Natural killer cell (primary cell): ENCODE data around the gene TMEM161A. TPM values are rescaled to one million over a fixed set of nuclear protein-coding genes. Genes with fewer than 3 reads are reported as not detected.

ENCODE experiments used
- ATAC-seq, 3 donors: fragments of 150-1000 bp in 2 of 3; fragments of 200-7000 bp in 1 of 3; cut with Tn5 transposase; 1 replicate in 1 of 3; 2 replicates in 2 of 3; pipeline ENCODE4 v1.10.0; 2021; ENCODE audit warnings: mild to moderate bottlenecking in 2 of 3, moderate library complexity in 2 of 3
- DNase-seq, 2 donors: peaks; one replicate each; pipeline versions ENCODE4 v3.0.0 to v3.0.0-alpha.2; 2013 to 2021; ENCODE audit warnings: mixed read lengths in 1 of 2
- H3K27ac ChIP-seq: one replicate; pipeline ENCODE4 v1.5.1; 2013; ENCODE audit warnings: mild to moderate bottlenecking, low read length
- H3K27me3 ChIP-seq: one replicate; pipeline ENCODE4 v1.6.1; 2013; ENCODE audit warnings: low read length; ENCODE audit not compliant: control insufficient read depth, insufficient read depth
- H3K36me3 ChIP-seq: one replicate; pipeline ENCODE4 v1.6.1; 2013; ENCODE audit warnings: low read length; ENCODE audit not compliant: control insufficient read depth, insufficient read depth
- H3K4me1 ChIP-seq: one replicate; pipeline ENCODE4 v1.6.1; 2013; ENCODE audit warnings: low read length; ENCODE audit not compliant: control insufficient read depth, insufficient read depth
- H3K4me3 ChIP-seq: one replicate; pipeline ENCODE4 v1.5.1; 2013; ENCODE audit warnings: low read length
- H3K9me3 ChIP-seq: one replicate; pipeline ENCODE4 v1.6.1; 2013; ENCODE audit warnings: low read length; ENCODE audit not compliant: control insufficient read depth, insufficient read depth
- H3K27ac Mint-ChIP-seq, 2 donors: one replicate each; pipeline ENCODE4 v1.8.0; 2022; ENCODE audit warnings: mild to moderate bottlenecking in 2 of 2, mixed read lengths in 2 of 2, moderate library complexity in 1 of 2
- H3K27me3 Mint-ChIP-seq, 2 donors: one replicate each; pipeline ENCODE4 v1.8.0; 2022; ENCODE audit warnings: low read depth in 2 of 2, mixed read lengths in 2 of 2
- H3K36me3 Mint-ChIP-seq: one replicate; pipeline ENCODE4 v1.8.0; 2022; ENCODE audit warnings: mixed read lengths
- H3K4me1 Mint-ChIP-seq, 2 donors: one replicate each; pipeline ENCODE4 v1.8.0; 2022; ENCODE audit warnings: mixed read lengths in 2 of 2
- H3K4me3 Mint-ChIP-seq: one replicate; pipeline ENCODE4 v1.8.0; 2022; ENCODE audit warnings: mild to moderate bottlenecking, moderate library complexity, mixed read lengths
- H3K9me3 Mint-ChIP-seq, 2 donors: one replicate each; pipeline ENCODE4 v1.8.0; 2022; ENCODE audit warnings: mixed read lengths in 2 of 2
- WGBS: methylation state at CpG from one replicate; pipeline ENCODE4 v1.1.7; 2013; ENCODE audit warnings: missing lambda C conversion rate; ENCODE audit not compliant: insufficient coverage; 5-methylcytosine and 5-hydroxymethylcytosine counted together
- intact Hi-C: fragments of 100-400 bp; cut with micrococcal nuclease; formaldehyde crosslinking; loops from one replicate; pipeline ENCODE4 v1.14.2; 2022
- total RNA-seq, 4 donors: library from RNA; stranded (reverse); fragments of 120-200 nt in 1 of 4; gene quantifications; one replicate each; pipeline versions ENCODE4 v1.2.3 to v1.2.4, GENCODE V29; 2013 to 2022
- TF ChIP-seq, protein P1 (sequence below): fragments of 200-600 bp; IDR thresholded peaks from one replicate; pipeline ENCODE4 v1.8.0; 2022; ENCODE audit warnings: antibody characterized with exemption

Gene TMEM161A
- total RNA-seq, 3 donors from 2014 or later (not counting 1 experiment from before 2014, with no cell fraction given): 13.9 to 16.5 (median 14.2) TPM

DNA sequence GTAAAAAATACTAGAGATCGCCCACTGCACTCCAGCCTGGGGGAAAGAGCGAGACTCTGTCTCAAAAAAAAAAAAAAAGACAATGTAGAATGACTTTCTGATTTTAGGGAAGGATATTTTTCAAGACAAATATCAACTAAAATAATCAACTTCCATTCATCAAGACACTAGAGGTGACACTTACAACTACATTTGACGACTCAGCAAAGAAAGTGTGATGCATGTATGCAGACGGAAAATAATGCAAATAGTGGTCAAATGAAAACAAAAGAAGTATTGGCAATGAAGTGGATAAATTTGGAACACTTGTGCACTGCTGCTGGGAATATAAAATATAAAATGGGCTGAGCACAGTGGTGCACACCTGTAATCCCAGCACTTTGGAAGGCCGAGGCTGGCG lies 12.2 kb downstream of the TMEM161A start:
- Mint-ChIP-seq H3K27me3 (no peaks in the 10 kb centered on the region), H3K4me3 (no peak overlapping the region), H3K36me3 (peaks cover 16% of the 10 kb centered on the region), H3K9me3 (peaks cover 5 to 6% of the 10 kb centered on the region in 2 donors), H3K4me1 (no peaks in the 10 kb centered on the region), H3K27ac (no peak overlapping the region)
- no peaks in the 10 kb centered on the region for H3K36me3 ChIP-seq
- H3K4me1 ChIP-seq: no peaks in the 10 kb centered on the region
- no peak for ATAC-seq
- no peaks in the 10 kb centered on the region for H3K9me3 ChIP-seq
- H3K27ac ChIP-seq: no peak overlapping the region
- WGBS: 93% methylated on average over 4 of the region's 6 CpGs
- TF ChIP-seq, protein P1, sequence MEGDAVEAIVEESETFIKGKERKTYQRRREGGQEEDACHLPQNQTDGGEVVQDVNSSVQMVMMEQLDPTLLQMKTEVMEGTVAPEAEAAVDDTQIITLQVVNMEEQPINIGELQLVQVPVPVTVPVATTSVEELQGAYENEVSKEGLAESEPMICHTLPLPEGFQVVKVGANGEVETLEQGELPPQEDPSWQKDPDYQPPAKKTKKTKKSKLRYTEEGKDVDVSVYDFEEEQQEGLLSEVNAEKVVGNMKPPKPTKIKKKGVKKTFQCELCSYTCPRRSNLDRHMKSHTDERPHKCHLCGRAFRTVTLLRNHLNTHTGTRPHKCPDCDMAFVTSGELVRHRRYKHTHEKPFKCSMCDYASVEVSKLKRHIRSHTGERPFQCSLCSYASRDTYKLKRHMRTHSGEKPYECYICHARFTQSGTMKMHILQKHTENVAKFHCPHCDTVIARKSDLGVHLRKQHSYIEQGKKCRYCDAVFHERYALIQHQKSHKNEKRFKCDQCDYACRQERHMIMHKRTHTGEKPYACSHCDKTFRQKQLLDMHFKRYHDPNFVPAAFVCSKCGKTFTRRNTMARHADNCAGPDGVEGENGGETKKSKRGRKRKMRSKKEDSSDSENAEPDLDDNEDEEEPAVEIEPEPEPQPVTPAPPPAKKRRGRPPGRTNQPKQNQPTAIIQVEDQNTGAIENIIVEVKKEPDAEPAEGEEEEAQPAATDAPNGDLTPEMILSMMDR: no peak
- intact Hi-C loops: no loop called here
- DNase-seq: no peak
- no peak overlapping the region for H3K4me3 ChIP-seq
- H3K27me3 ChIP-seq: no peaks in the 10 kb centered on the region

DNA sequence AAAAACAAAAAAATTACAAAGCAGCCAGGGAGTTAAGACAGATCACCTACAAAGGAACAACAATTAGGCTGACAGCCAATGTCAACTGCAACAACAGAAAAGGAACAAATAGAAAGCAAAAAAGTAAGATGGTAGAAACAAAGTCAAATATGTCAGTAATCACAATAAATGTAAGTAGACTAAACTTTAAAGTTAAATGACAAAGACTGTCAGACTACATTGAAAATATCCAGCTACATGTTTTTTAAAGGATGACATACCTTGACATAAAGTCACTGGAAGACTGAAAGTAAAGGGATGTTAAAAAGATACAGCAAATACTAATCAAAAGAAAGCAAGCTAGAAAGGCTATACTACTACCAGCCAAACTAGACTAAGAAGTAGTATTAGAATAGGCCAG lies 14.9 kb downstream of the TMEM161A start:
- peaks cover 6% of the 10 kb centered on the region for H3K36me3 ChIP-seq
- intact Hi-C loops: no loop called here
- peaks cover 5 to 6% of the 10 kb centered on the region in 2 donors for H3K9me3 Mint-ChIP-seq
- H3K27me3 ChIP-seq: no peaks in the 10 kb centered on the region
- DNase-seq (no peak), ATAC-seq (no peak)
- H3K27ac ChIP-seq: no peak overlapping the region
- no peak overlapping the region for H3K4me3 Mint-ChIP-seq
- TF ChIP-seq, protein P1: no peak
- H3K27ac Mint-ChIP-seq: no peak overlapping the region
- H3K4me3 ChIP-seq: no peak overlapping the region
- no peaks in the 10 kb centered on the region for H3K27me3 Mint-ChIP-seq
- H3K36me3 Mint-ChIP-seq: peaks cover 16% of the 10 kb centered on the region
- H3K9me3 ChIP-seq: no peaks in the 10 kb centered on the region
- H3K4me1 ChIP-seq: no peaks in the 10 kb centered on the region
- no peaks in the 10 kb centered on the region for H3K4me1 Mint-ChIP-seq

DNA sequence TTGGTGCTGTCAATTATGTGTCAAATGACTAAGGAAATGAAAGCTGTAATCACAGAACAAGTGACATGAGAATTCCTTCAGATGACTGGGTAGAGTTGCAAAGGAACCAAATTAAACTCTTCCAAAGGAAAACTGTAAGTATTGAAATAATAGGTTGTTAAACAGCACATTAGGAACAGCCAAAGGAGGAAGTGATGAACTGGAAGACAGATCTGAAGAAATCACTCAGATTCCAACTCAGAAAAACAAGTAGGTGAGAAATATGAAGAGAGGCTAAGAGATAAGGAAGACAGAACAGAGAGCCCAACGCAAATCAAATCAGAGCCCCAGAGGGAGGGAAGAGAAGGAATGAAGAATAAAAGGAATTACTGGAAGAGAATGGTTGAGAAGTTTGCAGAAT lies 15.4 kb downstream of the TMEM161A start:
- intact Hi-C loops: no loop called here
- Mint-ChIP-seq H3K27ac (no peak overlapping the region), H3K4me1 (no peaks in the 10 kb centered on the region), H3K4me3 (no peak overlapping the region), H3K9me3 (peaks cover 5 to 6% of the 10 kb centered on the region in 2 donors), H3K27me3 (no peaks in the 10 kb centered on the region), H3K36me3 (peaks cover 16% of the 10 kb centered on the region)
- H3K4me3 ChIP-seq: no peak overlapping the region
- no peaks in the 10 kb centered on the region for H3K9me3 ChIP-seq
- TF ChIP-seq, protein P1: no peak
- no peak for DNase-seq
- no peak overlapping the region for H3K27ac ChIP-seq
- no peak for ATAC-seq
- H3K27me3 ChIP-seq: no peaks in the 10 kb centered on the region
- H3K4me1 ChIP-seq: no peaks in the 10 kb centered on the region
- peaks cover 6% of the 10 kb centered on the region for H3K36me3 ChIP-seq
- WGBS: 100% methylated on average over 1 of the region's 1 CpG

DNA sequence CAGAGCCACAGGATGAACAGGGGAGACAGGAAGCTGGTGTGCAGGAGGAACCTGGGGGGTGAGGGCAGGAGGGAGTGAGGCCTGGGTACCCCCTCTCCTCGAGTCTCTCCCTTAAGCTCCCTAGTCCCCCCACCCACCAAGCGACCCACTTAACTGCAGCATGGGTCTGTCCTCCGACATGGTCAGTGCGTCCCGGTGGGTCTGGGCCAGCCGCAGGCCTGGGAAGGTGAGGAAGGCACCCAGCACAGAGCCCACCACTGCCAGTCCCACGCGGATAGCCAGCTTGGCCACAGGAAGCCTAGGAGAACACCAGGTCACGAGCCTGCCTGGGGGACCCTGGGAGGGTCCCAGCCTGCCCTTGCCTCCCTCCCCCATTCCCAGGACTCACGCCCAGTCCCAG lies 16.9 kb downstream of the TMEM161A start:
- no peaks in the 10 kb centered on the region for H3K27me3 Mint-ChIP-seq
- no peak for DNase-seq
- Histone ChIP-seq H3K27me3 (no peaks in the 10 kb centered on the region), H3K4me1 (no peaks in the 10 kb centered on the region), H3K36me3 (peaks cover 6% of the 10 kb centered on the region), H3K4me3 (no peak overlapping the region), H3K27ac (no peak overlapping the region), H3K9me3 (no peaks in the 10 kb centered on the region)
- WGBS: 94% methylated on average over 10 of the region's 10 CpGs
- intact Hi-C loops: no loop called here
- no peak overlapping the region for H3K4me3 Mint-ChIP-seq
- no peak overlapping the region for H3K27ac Mint-ChIP-seq
- no peak for ATAC-seq
- H3K36me3 Mint-ChIP-seq: peaks cover 16% of the 10 kb centered on the region
- H3K4me1 Mint-ChIP-seq: no peaks in the 10 kb centered on the region
- TF ChIP-seq, protein P1: no peak
- peaks cover 5 to 6% of the 10 kb centered on the region in 2 donors for H3K9me3 Mint-ChIP-seq
